ENCODE data around the gene RNF213. TPM values are rescaled to one million over a fixed set of nuclear protein-coding genes. Genes with fewer than 3 reads are reported as not detected.

The RNF213 gene
- total RNA-seq, 3 donors from 2014 or later = 135 to 143 (median 136) TPM

GRCh38 chr17:80279895-80280294 lies 19.2 kb downstream of the RNF213 start:
- DNase-seq (peak in 2 of 3 donors; percentile 23 to 68), ATAC-seq (peak; percentile 43)

GRCh38 chr17:80281516-80281915 lies 20.9 kb downstream of the RNF213 start:
- Histone ChIP-seq H3K4me3 (no peak overlapping the region), H3K4me1 (ENCODE audit: low read depth) (no peaks in the 10 kb centered on the region), H3K9me3 (no peaks in the 10 kb centered on the region), H3K36me3 (ENCODE audit: low read depth) (no peaks in the 10 kb centered on the region)
- no peak for TF ChIP-seq CTCF (IDR thresholded peaks at IDR 0.05)
- DNase-seq (peak in 2 of 3 donors; percentile 19 to 20), ATAC-seq (no peak)
- intact Hi-C loops (cut with DNase I, micrococcal nuclease) = no loop called here

More at GRCh38 chr17:80279895-80280294, 19.2 kb downstream of the RNF213 start:
- H3K4me1 ChIP-seq (ENCODE audit: low read depth) = no peaks in the 10 kb centered on the region
- no peak overlapping the region for H3K4me3 ChIP-seq
- intact Hi-C loops (cut with DNase I, micrococcal nuclease) = no loop called here
- H3K9me3 ChIP-seq = no peaks in the 10 kb centered on the region
- no peaks in the 10 kb centered on the region for H3K36me3 ChIP-seq (ENCODE audit: low read depth)
- TF ChIP-seq CTCF (IDR thresholded peaks at IDR 0.05) = no peak

- Histone ChIP-seq H3K4me1 (ENCODE audit: low read depth) (no peaks in the 10 kb centered on the region), H3K36me3 (ENCODE audit: low read depth) (no peaks in the 10 kb centered on the region), H3K4me3 (no peak overlapping the region), H3K9me3 (no peaks in the 10 kb centered on the region)
- intact Hi-C loops (cut with DNase I, micrococcal nuclease) = no loop called here
- no peak for TF ChIP-seq CTCF (IDR thresholded peaks at IDR 0.05)
- DNase-seq (peak in 1 of 3 donors; percentile 24), ATAC-seq (no peak)
These were observed 22.6 kb downstream of the RNF213 start for GRCh38 chr17:80283116-80283852.

GRCh38 chr17:80284631-80285030 lies 24.0 kb downstream of the RNF213 start:
- no peak overlapping the region for H3K4me3 ChIP-seq
- no peaks in the 10 kb centered on the region for H3K9me3 ChIP-seq
- no peak for ATAC-seq
- no peaks in the 10 kb centered on the region for H3K36me3 ChIP-seq (ENCODE audit: low read depth)
- H3K4me1 ChIP-seq (ENCODE audit: low read depth) = no peaks in the 10 kb centered on the region
- intact Hi-C loops (cut with DNase I, micrococcal nuclease) = no loop called here
- no peak for TF ChIP-seq CTCF (IDR thresholded peaks at IDR 0.05)
- DNase-seq = peak in 1 of 3 donors; percentile 22

- TF ChIP-seq CTCF (IDR thresholded peaks at IDR 0.05) = no peak
- Histone ChIP-seq H3K36me3 (ENCODE audit: low read depth) (no peaks in the 10 kb centered on the region), H3K4me3 (no peak overlapping the region), H3K9me3 (no peaks in the 10 kb centered on the region), H3K4me1 (ENCODE audit: low read depth) (no peaks in the 10 kb centered on the region)
- peak in 1 of 3 donors; percentile 48 for DNase-seq
- intact Hi-C loops (cut with DNase I, micrococcal nuclease) = no loop called here
- ATAC-seq = no peak
These were observed 24.7 kb downstream of the RNF213 start for GRCh38 chr17:80285237-80285920.
